Thyroid gland (tissue), 4 donors: ENCODE results near the gene FAM222B. TPM values are rescaled to one million over a fixed set of nuclear protein-coding genes. Genes with fewer than 3 reads are reported as not detected.
"Not testable (repeated sequence)": the region's sequence is repeated elsewhere in the genome, so short reads cannot be mapped to it uniquely, and the experiment has no call there.

Experiments
- DNase-seq, 2 donors: peaks; one replicate each; pipeline ENCODE4 v3.0.0-alpha.2; 2019
- H3K27ac ChIP-seq, 3 donors: fragments of 200-600 bp; sonication (generic); 1 replicate in 2 of 3; 2 replicates in 1 of 3; pipeline ENCODE4 v1.5.1; 2016 to 2019; ENCODE audit warnings: mild to moderate bottlenecking in 1 of 3, moderate library complexity in 1 of 3
- H3K27me3 ChIP-seq: fragments of 200-600 bp; sonication (generic); one replicate; pipeline ENCODE4 v1.5.1; 2019
- H3K36me3 ChIP-seq, 2 donors: fragments of 200-600 bp; sonication (generic); one replicate each; pipeline ENCODE4 v1.5.1; 2016 to 2019
- H3K4me1 ChIP-seq, 2 donors: fragments of 200-600 bp; sonication (generic); one replicate each; pipeline ENCODE4 v1.5.1; 2017 to 2019
- H3K4me3 ChIP-seq, 3 donors: fragments of 200-600 bp; sonication (generic); replicated peaks in 1 of 3; 1 replicate in 2 of 3; 2 replicates in 1 of 3; pipeline ENCODE4 v1.5.1; 2016; ENCODE audit warnings: mild to moderate bottlenecking in 1 of 3
- H3K9me3 ChIP-seq: fragments of 200-600 bp; sonication (generic); one replicate; pipeline ENCODE4 v1.5.1; 2017
- POLR2A ChIP-seq, 2 donors: fragments of 450-650 bp; IDR thresholded peaks; one replicate each; pipeline ENCODE4 v1.6.1; 2017; ENCODE audit warnings: antibody characterized with exemption in 2 of 2, mild to moderate bottlenecking in 2 of 2, moderate library complexity in 1 of 2
- WGBS, 2 donors: methylation state at CpG; one replicate each; pipeline ENCODE4 v1.1.5; 2017; 5-methylcytosine and 5-hydroxymethylcytosine counted together
- intact Hi-C: fragments of 100-400 bp; cut with DNase I; formaldehyde crosslinking; loops from one replicate; pipeline ENCODE4 v1.15.1; 2023
- total RNA-seq, 4 donors: library from RNA; depleted of rRNA; stranded (reverse); fragments of >200 nt; gene quantifications; one replicate each; pipeline ENCODE4 v1.2.3, GENCODE V29; 2016
- TF ChIP-seq, protein P1 (sequence below), 6 experiments: fragments of 200-600 bp in 3 of 6; fragments of 450-650 bp in 3 of 6; sonication (generic) in 3 of 6; IDR thresholded peaks; one replicate each; pipeline ENCODE4 v1.5.1; 2016 to 2019; ENCODE audit warnings: antibody characterized with exemption in 6 of 6, mild to moderate bottlenecking in 2 of 6, inconsistent platforms in 1 of 6, moderate library complexity in 1 of 6

The FAM222B gene
- total RNA-seq, 4 donors from 2014 or later: 14.1 to 22.6 (median 15.8) TPM

DNA sequence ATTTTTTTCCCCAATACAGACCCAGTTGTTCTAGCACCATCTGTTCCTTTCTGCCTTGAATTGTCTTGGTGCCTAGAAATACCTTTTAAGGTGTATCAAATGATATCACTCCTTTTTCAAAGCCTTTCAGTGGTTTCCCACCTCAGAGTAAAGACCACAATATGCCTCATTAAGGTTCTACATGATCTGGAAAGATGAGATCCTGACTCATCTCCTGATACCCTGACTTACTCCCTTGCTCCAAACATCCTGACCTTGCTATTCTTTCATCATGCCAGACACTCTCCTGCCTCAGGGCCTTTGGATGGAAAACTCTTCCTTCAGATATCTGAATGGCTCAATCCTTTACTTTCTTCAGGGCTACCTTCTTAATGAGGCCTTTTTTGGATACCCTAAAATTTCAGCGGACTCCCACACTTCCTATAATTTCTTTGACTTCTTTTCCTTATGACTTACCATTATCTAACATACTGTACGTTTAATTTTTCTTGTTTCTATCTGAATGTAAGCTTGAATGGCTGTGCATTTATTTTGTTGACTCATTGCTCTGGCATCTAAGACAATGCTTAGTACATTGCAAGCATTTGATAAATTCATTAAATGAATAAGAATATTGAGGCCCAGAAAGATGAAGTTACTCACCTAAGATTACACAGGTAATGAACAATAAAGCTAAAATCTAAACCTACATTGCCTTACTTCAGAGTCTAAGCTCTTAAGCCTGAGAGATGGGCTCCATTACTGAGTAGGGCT lies 35.7 kb upstream of the FAM222B start:
- H3K27ac ChIP-seq: no peak overlapping the region
- H3K9me3 ChIP-seq: no peaks in the 10 kb centered on the region
- no peak overlapping the region for H3K4me3 ChIP-seq
- H3K27me3 ChIP-seq: no peaks in the 10 kb centered on the region
- DNase-seq: no peak
- TF ChIP-seq POLR2A (IDR thresholded peaks at IDR 0.05): no peak
- TF ChIP-seq, protein P1, sequence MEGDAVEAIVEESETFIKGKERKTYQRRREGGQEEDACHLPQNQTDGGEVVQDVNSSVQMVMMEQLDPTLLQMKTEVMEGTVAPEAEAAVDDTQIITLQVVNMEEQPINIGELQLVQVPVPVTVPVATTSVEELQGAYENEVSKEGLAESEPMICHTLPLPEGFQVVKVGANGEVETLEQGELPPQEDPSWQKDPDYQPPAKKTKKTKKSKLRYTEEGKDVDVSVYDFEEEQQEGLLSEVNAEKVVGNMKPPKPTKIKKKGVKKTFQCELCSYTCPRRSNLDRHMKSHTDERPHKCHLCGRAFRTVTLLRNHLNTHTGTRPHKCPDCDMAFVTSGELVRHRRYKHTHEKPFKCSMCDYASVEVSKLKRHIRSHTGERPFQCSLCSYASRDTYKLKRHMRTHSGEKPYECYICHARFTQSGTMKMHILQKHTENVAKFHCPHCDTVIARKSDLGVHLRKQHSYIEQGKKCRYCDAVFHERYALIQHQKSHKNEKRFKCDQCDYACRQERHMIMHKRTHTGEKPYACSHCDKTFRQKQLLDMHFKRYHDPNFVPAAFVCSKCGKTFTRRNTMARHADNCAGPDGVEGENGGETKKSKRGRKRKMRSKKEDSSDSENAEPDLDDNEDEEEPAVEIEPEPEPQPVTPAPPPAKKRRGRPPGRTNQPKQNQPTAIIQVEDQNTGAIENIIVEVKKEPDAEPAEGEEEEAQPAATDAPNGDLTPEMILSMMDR (IDR thresholded peaks at IDR 0.05): no peak
- WGBS, 2 donors: 94 to 95% methylated on average over 2 of the region's 2 CpGs
- intact Hi-C loops: no loop called here
- H3K36me3 ChIP-seq: peaks cover 37 to 40% of the 10 kb centered on the region in 2 donors
- H3K4me1 ChIP-seq: no peaks in the 10 kb centered on the region

DNA sequence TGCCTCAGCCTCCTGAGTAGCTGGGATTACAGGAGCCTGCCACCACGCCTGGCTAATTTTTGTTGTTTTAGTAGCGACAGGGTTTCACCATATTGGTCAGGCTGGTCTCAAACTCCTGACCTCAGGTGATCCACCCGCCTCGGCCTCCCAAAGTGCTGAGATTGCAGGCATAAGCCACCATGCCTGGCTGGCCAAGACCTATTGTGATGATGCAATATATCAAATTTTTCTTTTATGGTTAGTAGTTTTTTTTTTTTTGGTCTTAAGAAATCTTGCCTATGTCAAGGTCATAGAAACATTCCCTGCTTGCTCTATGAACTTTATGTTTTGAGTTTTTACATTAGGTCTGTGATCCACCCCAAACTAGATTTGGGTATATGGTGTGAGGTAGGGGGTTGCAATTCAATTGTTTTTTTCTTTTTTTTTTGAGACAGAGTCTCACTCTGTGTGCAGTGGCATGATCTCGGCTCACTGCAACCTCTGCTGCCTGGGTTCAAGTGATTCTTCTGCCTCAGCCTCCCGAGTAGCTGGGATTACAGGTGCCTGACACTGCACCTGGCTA lies 34.6 kb upstream of the FAM222B start:
- DNase-seq, H3K4me1 ChIP-seq, H3K4me3 ChIP-seq, H3K9me3 ChIP-seq, H3K27me3 ChIP-seq, intact Hi-C loops, H3K27ac ChIP-seq: not testable (repeated sequence)
- 78 to 81% methylated on average over 6 of the region's 6 CpGs for WGBS, 2 donors
- peaks cover 30 to 32% of the 10 kb centered on the region in 2 donors for H3K36me3 ChIP-seq

DNA sequence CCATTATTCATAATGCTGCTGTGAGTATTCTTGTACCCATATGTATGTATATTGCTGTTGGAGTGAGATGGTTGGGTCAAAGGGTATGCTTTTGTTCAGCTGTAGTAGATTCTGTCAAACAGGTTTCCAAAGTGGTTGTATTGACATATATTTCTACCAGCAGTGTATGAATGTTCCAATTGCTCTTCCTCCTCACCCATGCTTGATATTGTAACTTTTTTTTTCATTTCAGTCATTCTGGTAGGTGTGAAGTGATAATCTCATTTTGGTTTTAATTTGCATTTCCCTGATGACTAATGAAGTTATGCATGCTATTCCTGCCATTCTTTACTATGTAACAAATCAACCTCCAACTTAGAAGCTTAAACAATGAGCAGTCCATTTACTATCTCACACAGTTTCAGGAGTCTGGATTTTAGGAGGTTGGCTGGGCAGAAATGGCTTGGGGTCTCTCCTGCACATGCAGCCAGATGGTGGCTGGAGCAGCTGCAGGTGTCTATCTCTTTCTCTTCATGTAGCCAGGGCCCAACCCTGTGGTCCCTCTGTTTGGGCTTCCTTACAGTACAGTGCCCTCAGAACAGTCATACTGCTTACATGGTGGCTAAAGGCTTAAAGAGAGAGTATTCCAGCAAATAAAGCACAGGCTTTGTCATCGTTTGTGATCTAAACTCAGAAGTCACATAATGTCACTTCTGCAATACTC lies 33.4 kb upstream of the FAM222B start:
- H3K27ac ChIP-seq: no peak overlapping the region
- no peaks in the 10 kb centered on the region for H3K9me3 ChIP-seq
- H3K4me1 ChIP-seq: no peaks in the 10 kb centered on the region
- no peak overlapping the region for H3K4me3 ChIP-seq
- TF ChIP-seq, protein P1 (IDR thresholded peaks at IDR 0.05): no peak
- no peak for TF ChIP-seq POLR2A (IDR thresholded peaks at IDR 0.05)
- intact Hi-C loops: no loop called here
- 48 to 76% methylated on average over 1 of the region's 1 CpG for WGBS, 2 donors
- DNase-seq: no peak
- H3K36me3 ChIP-seq: peaks cover 18 to 20% of the 10 kb centered on the region in 2 donors
- no peaks in the 10 kb centered on the region for H3K27me3 ChIP-seq

DNA sequence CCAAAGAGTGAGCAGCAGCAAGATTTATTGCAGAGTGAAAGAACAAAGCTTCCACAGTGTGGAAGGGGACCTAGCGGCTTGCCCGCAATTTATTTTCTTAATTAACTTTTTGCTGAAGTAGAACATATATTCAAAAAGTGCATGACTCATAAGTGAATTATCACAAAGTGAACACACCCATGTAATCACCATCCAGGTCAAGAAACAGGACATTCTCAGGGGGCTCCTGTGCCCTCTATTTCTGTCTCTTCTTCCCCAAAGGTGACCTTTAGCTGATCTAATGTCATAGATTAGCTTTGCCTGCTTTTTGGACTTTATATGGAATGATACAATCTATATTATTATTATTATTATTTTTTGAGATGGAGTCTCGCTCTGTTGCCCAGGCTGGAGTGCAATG lies 32.2 kb upstream of the FAM222B start:
- Histone ChIP-seq H3K27me3 (no peaks in the 10 kb centered on the region), H3K4me3 (no peak overlapping the region), H3K9me3 (no peaks in the 10 kb centered on the region), H3K36me3 (peaks cover 5 to 7% of the 10 kb centered on the region in 2 donors), H3K27ac (no peak overlapping the region), H3K4me1 (no peaks in the 10 kb centered on the region)
- intact Hi-C loops: no loop called here
- TF ChIP-seq POLR2A (IDR thresholded peaks at IDR 0.05): no peak
- TF ChIP-seq, protein P1 (IDR thresholded peaks at IDR 0.05): no peak
- WGBS, 2 donors: 86 to 91% methylated on average over 3 of the region's 3 CpGs
- DNase-seq: no peak

DNA sequence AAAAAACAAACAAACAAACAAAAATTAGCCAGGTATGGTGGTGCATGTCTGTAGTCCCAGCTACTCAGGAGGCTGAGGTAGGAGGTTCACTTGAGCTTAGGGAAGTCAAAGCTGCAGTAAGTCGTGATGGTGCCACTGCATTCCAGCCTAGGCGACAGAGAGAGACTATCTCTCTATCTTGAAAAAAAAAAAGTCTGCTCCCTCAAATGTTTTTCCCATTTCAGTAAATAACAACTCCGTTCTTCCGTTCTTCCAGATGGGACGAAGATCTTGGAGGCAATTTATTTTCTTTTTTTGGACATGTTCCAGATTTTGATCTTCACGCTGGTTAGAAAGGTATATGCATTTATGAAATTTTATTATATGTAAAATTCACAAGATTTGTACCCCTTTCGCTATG lies 31.2 kb upstream of the FAM222B start:
- Histone ChIP-seq H3K27ac (no peak overlapping the region), H3K9me3 (no peaks in the 10 kb centered on the region), H3K36me3 (no peaks in the 10 kb centered on the region), H3K27me3 (no peaks in the 10 kb centered on the region), H3K4me1 (no peaks in the 10 kb centered on the region), H3K4me3 (no peak overlapping the region)
- TF ChIP-seq, protein P1 (IDR thresholded peaks at IDR 0.05): no peak
- no peak for TF ChIP-seq POLR2A (IDR thresholded peaks at IDR 0.05)
- intact Hi-C loops: no loop called here
- no peak for DNase-seq
- 82 to 91% methylated on average over 7 of the region's 7 CpGs for WGBS, 2 donors
